ENCODE measurements around the gene SCN3A.

The SCN3A gene

DNA sequence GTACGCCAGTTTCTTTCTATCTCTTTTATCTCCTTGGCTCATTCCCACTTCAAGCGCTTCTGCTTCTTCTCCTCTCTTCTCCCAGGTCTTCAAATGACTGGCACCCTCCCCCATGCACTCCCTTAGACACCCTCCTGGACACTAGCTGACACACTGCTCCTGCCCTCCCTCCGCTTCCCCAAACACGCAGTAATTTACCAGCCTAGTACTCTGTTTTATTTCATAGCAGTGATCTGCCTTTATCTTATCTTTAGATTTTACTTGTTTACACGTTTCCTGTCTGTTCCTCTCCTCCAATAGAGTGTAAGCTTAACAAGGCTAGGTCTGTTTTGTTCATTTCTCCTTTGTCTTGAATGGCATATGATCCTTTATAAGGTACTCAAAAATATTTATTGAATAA is 93.9 kb downstream of the SCN3A start:
- DNase-seq, result no peak

DNA sequence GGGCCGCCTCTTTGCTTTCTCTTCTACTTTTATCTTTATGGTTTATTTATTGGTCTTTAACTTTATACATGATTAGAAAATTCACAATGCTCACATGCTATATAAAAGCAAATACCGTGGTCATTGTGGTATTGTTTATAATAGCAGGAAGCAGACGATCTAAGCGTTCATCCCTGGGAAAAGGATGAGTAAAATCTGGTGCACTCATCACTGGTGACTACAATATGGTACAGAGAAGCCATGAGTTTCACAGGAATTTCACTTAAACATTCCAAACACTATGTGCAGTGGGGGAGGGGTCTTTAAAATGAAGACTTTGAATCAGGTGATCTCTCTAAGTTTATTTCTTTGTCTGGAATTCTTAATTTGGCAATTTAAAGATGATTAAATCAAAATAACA is 97.9 kb downstream of the SCN3A start:
- DNase-seq, result no peak

- DNase-seq, result no peak
Observed at GRCh38 chr2:165087933-165088901, 115.6 kb downstream of the SCN3A start.

DNA sequence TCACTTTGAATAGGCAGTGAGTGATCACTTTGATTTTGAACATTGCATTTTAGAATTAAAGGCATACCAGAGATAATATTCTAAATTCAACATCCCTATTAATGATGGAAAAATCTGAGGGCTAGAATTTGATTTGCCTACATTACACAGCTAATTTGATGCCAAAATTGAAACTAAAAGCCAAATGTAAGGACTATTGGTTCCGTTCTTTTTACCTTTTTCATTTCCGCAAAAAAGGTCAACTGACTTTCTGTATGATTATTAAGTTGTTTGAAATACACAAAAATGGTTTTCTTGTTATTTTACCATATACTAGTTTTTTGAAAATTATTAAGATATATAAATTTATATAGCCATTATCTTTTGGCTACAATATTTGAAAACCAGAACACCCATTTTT is 117.5 kb downstream of the SCN3A start:
- DNase-seq, result no peak

GRCh38 chr2:165083326-165083725 is 120.5 kb downstream of the SCN3A start:
- no peak for DNase-seq

- no peak for DNase-seq
Observed at GRCh38 chr2:165082479-165082878, 121.4 kb downstream of the SCN3A start.

GRCh38 chr2:165081276-165081675 is 122.6 kb downstream of the SCN3A start:
- DNase-seq, result no peak

GRCh38 chr2:165079432-165079831 is 124.4 kb downstream of the SCN3A start:
- no peak for DNase-seq

GRCh38 chr2:165078913-165079312 is 124.9 kb downstream of the SCN3A start:
- no peak for DNase-seq

- DNase-seq, result no peak
Observed at GRCh38 chr2:165074884-165075283, 129.0 kb downstream of the SCN3A start.

- DNase-seq, result no peak
Observed at GRCh38 chr2:165074323-165074722, 129.5 kb downstream of the SCN3A start.

- no peak for DNase-seq
Observed at GRCh38 chr2:165070076-165070475, 133.8 kb downstream of the SCN3A start.

DNA sequence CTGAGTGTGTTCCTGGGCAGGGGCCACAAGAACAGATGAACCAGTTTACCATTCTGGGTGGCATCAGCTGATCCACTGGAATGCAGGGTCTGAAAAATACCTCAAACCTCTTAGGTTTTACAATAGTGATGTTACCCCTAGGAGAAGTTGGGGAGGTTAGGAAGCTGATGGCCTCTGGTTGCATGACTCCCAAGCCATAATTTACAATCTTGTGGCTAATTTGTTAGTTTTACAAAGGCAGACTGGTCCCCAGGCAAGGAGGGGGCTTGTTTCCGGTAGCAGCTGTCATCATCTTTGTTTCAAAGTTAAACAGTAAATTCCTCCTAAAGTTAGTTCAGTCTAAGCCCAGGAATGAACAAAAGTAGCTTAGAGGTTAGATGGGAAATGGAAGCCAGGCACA is 134.7 kb downstream of the SCN3A start:
- no peak for DNase-seq

DNA sequence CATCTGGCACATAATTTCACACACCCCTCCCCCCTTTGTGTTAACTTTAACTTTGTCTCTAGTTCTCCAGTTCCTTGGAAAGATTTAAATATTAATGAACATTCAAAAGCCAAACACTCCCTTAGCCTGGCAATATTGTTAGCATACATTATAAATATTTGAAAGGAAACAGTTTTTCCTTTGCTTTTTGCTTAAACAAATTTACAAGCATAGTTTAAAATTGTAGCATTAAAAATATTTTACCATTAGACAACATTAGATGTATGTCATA is 135.4 kb downstream of the SCN3A start:
- no peak for DNase-seq

GRCh38 chr2:165067643-165068486 is 136.0 kb downstream of the SCN3A start:
- DNase-seq, result no peak

GRCh38 chr2:165064743-165065142 is 139.1 kb downstream of the SCN3A start:
- no peak for DNase-seq

- DNase-seq, result no peak
Observed at GRCh38 chr2:165060411-165060810, 143.4 kb downstream of the SCN3A start.

DNA sequence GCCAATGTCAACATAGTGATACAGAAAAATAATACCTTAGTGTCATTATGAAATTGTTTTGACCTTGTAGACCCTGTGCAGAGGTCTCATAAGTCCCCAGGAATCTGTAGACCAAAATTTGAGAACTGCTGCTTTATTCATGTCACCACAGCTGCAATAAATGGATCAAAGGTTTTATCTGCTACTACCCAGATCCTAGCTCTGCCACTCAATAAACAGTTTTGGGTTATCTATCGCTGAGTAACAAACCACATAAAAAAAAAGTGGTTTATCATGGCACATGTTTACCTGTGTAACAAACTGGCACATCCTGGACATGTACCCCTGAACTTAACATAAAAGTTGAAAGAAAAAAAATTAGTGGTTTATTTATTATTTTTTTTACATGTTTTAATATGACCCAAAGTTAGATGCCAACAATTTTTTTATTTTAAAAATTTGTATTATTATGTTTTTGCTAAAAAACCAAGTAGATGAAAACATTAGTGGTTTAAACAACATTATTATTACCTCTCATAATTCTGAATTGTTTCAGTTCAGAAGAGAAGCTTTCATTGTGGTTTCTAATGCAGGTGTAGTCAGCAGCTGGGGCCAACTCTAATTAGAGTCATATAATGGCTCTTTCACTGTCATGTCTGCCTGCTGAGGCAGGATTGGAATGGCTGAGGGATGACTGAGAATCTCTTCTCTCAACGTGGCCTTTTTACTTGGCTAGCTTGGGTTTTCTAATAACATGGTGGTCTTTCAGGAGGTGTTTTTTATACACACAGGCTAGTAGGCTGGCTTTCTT is 145.2 kb downstream of the SCN3A start:
- no peak for DNase-seq

GRCh38 chr2:165057931-165058330 is 145.9 kb downstream of the SCN3A start:
- DNase-seq, result no peak

- DNase-seq, result no peak
Observed at GRCh38 chr2:165057308-165057707, 146.5 kb downstream of the SCN3A start.

- no peak for DNase-seq
Observed at GRCh38 chr2:165056564-165056963, 147.3 kb downstream of the SCN3A start.

DNA sequence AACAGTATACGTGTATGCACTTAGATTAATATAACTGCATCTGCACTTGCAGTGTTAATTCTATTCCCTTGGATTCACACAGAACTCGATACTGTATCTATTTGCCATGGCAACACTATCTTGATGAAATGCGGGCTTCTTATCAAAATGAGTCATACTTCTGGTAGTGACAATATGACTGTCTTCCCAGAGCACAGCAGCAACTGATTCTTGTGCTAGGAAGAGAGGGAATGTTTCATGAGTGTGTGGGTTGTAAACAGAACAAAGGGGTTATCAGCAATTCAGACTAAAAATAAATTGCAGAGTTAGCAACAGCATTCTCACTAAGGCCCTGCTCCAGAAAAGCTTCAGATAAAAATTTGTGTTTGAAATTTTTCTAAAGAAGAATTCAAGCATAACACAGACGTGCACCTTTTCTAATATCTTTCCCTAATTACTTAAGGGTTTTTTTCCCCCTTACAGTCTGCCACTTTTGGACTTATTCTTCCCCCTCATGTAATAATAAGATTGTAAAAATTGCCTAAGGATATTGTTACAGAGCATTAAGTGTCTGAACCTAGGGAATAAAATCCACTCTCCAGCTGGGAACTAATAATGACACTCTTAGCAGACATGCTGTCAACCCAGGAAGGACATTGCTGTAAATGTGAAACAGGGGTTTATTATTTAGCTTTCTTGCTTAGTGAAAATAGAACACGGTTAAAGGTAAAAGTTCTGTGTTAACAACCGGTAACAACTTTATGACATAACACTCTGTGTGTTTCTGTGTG is 148.6 kb downstream of the SCN3A start:
- DNase-seq, result no peak

DNA sequence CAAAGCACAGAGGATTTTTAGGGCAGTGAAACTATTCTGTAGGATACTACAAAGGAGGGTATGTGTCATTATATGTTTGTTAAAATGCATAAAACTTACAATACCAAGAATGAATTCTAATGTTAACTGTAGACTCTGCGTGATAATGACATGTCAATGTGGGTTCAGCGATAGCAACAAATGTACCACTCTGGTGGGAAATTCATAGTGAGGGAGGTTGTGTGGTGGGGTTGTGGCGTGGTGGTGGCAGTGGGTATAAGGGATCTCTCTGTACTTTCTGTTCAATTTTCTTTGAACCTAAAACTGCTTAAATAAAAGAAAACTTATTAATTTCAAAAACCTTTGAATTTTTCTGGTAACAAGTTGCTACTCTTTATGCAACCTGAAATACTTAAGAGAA is 149.2 kb downstream of the SCN3A start:
- no peak for DNase-seq

All from T1000 (cell line).